Stimulated activated naive CD8-positive, alpha-beta T cell treated with anti-CD3 and anti-CD28 coated beads, Interleukin-15, amount 100 ng/mL, for 72 hours (primary cell): ENCODE measurements around the gene PAGE1.

Experiments used
- ATAC-seq: fragments of 150-1000 bp; cut with Tn5 transposase; 2 replicates; pipeline ENCODE4 v1.10.0; 2021; ENCODE audit warnings: mild to moderate bottlenecking, moderate library complexity
- DNase-seq, 2 donors: peaks; one replicate each; pipeline ENCODE4 v3.0.0; 2021 to 2022
- H3K27ac Mint-ChIP-seq, 2 donors: one replicate each; pipeline ENCODE4 v1.8.0; 2022; ENCODE audit warnings: mild to moderate bottlenecking in 2 of 2, mixed read lengths in 2 of 2, moderate library complexity in 2 of 2
- H3K27me3 Mint-ChIP-seq: one replicate; pipeline ENCODE4 v1.8.0; 2022; ENCODE audit warnings: mixed read lengths
- H3K4me1 Mint-ChIP-seq: one replicate; pipeline ENCODE4 v1.8.0; 2022; ENCODE audit warnings: mild to moderate bottlenecking, mixed read lengths
- H3K4me3 Mint-ChIP-seq, 2 donors: one replicate each; pipeline ENCODE4 v1.8.0; 2022; ENCODE audit warnings: mild to moderate bottlenecking in 2 of 2, mixed read lengths in 2 of 2, moderate library complexity in 1 of 2
- H3K9me3 Mint-ChIP-seq, 2 donors: one replicate each; pipeline ENCODE4 v1.8.0; 2022; ENCODE audit warnings: mixed read lengths in 2 of 2

The PAGE1 gene

GRCh38 chrX:49661881-49662280 lies 33.9 kb downstream of the PAGE1 start:
- no peak overlapping the region for H3K27ac Mint-ChIP-seq
- ATAC-seq (no peak), DNase-seq (no peak)
- H3K27me3 Mint-ChIP-seq, result no peaks in the 10 kb centered on the region
- H3K9me3 Mint-ChIP-seq, result no peaks in the 10 kb centered on the region
- no peaks in the 10 kb centered on the region for H3K4me1 Mint-ChIP-seq
- H3K4me3 Mint-ChIP-seq, result no peak overlapping the region

GRCh38 chrX:49659771-49660170 lies 36.0 kb downstream of the PAGE1 start:
- no peaks in the 10 kb centered on the region for H3K9me3 Mint-ChIP-seq
- DNase-seq (no peak), ATAC-seq (no peak)
- H3K27ac Mint-ChIP-seq, result no peak overlapping the region
- H3K4me1 Mint-ChIP-seq, result no peaks in the 10 kb centered on the region
- no peak overlapping the region for H3K4me3 Mint-ChIP-seq
- no peaks in the 10 kb centered on the region for H3K27me3 Mint-ChIP-seq

- H3K4me3 Mint-ChIP-seq, result no peak overlapping the region
- no peak for ATAC-seq
- H3K27ac Mint-ChIP-seq, result no peak overlapping the region
- H3K9me3 Mint-ChIP-seq, result no peaks in the 10 kb centered on the region
- H3K27me3 Mint-ChIP-seq, result no peaks in the 10 kb centered on the region
- DNase-seq, result no peak
- H3K4me1 Mint-ChIP-seq, result no peaks in the 10 kb centered on the region
Observed at GRCh38 chrX:49656533-49656932, 39.3 kb downstream of the PAGE1 start.

GRCh38 chrX:49644991-49645637 lies 50.7 kb downstream of the PAGE1 start:
- H3K27me3 Mint-ChIP-seq, result no peaks in the 10 kb centered on the region
- H3K4me1 Mint-ChIP-seq, result no peaks in the 10 kb centered on the region
- DNase-seq (no peak), ATAC-seq (no peak)
- no peak overlapping the region for H3K27ac Mint-ChIP-seq
- H3K4me3 Mint-ChIP-seq, result no peak overlapping the region
- H3K9me3 Mint-ChIP-seq, result no peaks in the 10 kb centered on the region
